ENCODE data around the gene BTNL9. TPM values are rescaled to one million over a fixed set of nuclear protein-coding genes. Genes with fewer than 3 reads are reported as not detected.

Gene BTNL9
- total RNA-seq, 6 donors from 2014 or later, result 71.8 to 634 (median 147) TPM

- no peaks in the 10 kb centered on the region for H3K36me3 ChIP-seq
- H3K27me3 ChIP-seq, result no peaks in the 10 kb centered on the region
- H3K4me3 ChIP-seq, result no peak overlapping the region
- no peaks in the 10 kb centered on the region for H3K4me1 ChIP-seq
- H3K9me3 ChIP-seq, result peaks cover 0 to 21% (median 10%) of the 10 kb centered on the region in 4 donors
- DNase-seq (no peak), ATAC-seq (ENCODE audit: low FRiP score in 2 of 2) (no peak)
- TF ChIP-seq CTCF (IDR thresholded peaks at IDR 0.05), result no peak
- TF ChIP-seq EP300 (IDR thresholded peaks at IDR 0.05), result no peak
- no peak for TF ChIP-seq POLR2AphosphoS5 (IDR thresholded peaks at IDR 0.05)
- TF ChIP-seq POLR2A (IDR thresholded peaks at IDR 0.05), result no peak
- 95 to 100% methylated on average over 2 to 3 of the region's 3 CpGs for WGBS, 2 donors
- H3K27ac ChIP-seq, result no peak overlapping the region
Observed at GRCh38 chr5:181020688-181021087, 19.4 kb upstream of the BTNL9 start.

DNA sequence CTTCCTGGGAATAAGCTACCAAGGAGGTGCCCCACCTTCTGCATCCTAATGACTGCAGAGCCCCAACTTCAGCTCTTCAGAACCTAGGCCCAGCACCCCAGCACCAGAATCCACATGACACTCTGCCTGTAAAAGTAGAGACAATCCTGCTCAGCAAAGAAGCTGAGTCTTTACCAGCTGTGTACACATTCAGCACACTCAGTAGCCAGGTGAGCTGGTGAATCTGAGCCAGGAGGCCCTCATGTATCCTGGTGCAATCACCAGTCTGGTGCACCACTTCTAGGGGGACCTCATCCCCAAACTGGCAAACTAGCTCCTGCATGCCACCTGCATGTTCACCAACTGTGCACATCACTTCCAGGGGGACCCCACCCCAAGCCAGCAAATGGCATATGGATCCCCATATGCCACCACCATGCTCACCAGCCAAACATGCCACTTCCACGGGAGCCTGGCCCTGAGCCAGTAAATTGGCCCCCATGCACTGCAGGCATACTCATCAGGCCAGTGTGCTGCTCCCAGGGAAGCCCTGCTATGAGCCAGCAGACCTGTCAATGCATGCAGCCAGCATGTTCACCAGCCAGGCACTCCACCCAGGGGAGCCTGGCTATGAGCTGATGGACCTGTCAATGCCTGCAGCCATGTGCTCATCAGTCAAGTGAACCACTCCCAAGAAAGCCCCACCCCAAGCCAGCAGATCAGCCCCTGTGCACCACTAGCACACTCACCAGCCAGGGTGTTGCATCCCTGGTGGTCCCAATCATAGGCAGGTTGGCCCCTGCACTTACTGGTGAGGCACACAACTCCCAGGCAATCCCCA lies 15.6 kb upstream of the BTNL9 start:
- ATAC-seq (ENCODE audit: low FRiP score in 2 of 2) (no peak), DNase-seq (no peak)
- peaks cover 0 to 21% (median 10%) of the 10 kb centered on the region in 4 donors for H3K9me3 ChIP-seq
- TF ChIP-seq POLR2A (IDR thresholded peaks at IDR 0.05), result no peak
- H3K4me1 ChIP-seq, result no peaks in the 10 kb centered on the region
- no peak overlapping the region for H3K27ac ChIP-seq
- 44% methylated on average over 1 of the region's 1 CpG; no CpG with 5 or more reads in 1 of the 2 donors for WGBS, 2 donors
- no peak overlapping the region for H3K4me3 ChIP-seq
- no peaks in the 10 kb centered on the region for H3K27me3 ChIP-seq
- H3K36me3 ChIP-seq, result no peaks in the 10 kb centered on the region

- Histone ChIP-seq H3K9me3 (peaks cover 0 to 6% (median 2%) of the 10 kb centered on the region in 4 donors), H3K4me3 (no peak overlapping the region), H3K36me3 (no peaks in the 10 kb centered on the region), H3K27me3 (no peaks in the 10 kb centered on the region), H3K27ac (no peak overlapping the region), H3K4me1 (no peaks in the 10 kb centered on the region)
- DNase-seq, result no peak
- WGBS, 2 donors, result 83 to 89% methylated on average over 11 of the region's 11 CpGs
- TF ChIP-seq POLR2A (IDR thresholded peaks at IDR 0.05) (no peak), CTCF (IDR thresholded peaks at IDR 0.05) (no peak)
- peak in 1 of 2 donors; percentile 43 for ATAC-seq (ENCODE audit: low FRiP score in 2 of 2)
Observed at GRCh38 chr5:181027452-181028031, 12.5 kb upstream of the BTNL9 start.

GRCh38 chr5:181028032-181028819 lies 11.8 kb upstream of the BTNL9 start:
- DNase-seq, result no peak
- 80 to 91% methylated on average over 25 to 26 of the region's 26 CpGs for WGBS, 2 donors
- no peaks in the 10 kb centered on the region for H3K36me3 ChIP-seq

More at GRCh38 chr5:181028032-181028819, 11.8 kb upstream of the BTNL9 start:
- Histone ChIP-seq H3K27me3 (no peaks in the 10 kb centered on the region), H3K9me3 (no peaks in the 10 kb centered on the region), H3K4me1 (no peaks in the 10 kb centered on the region), H3K27ac (no peak overlapping the region), H3K4me3 (no peak overlapping the region)
- TF ChIP-seq CTCF (IDR thresholded peaks at IDR 0.05) (no peak), POLR2A (IDR thresholded peaks at IDR 0.05) (no peak), POLR2AphosphoS5 (IDR thresholded peaks at IDR 0.05) (no peak)
- no peak for ATAC-seq (ENCODE audit: low FRiP score in 2 of 2)

All from upper lobe of left lung (tissue), 6 donors.